Calu3 (cell line): ENCODE measurements around the gene TENM4. TPM values are rescaled to one million over a fixed set of nuclear protein-coding genes. Genes with fewer than 3 reads are reported as not detected.

ENCODE experiments used
- BruUV-seq: library from RNA; stranded (reverse); fragments of 400-500 nt; replicated peaks from 2 replicates; lab custom pipeline; 2021; lab: Mats Ljungman, UMichigan
- CTCF ChIA-PET: fragments of 300-600 bp; sonication (Branson Sonifier 250); formaldehyde crosslinking; loops from one replicate; lab custom pipeline; 2022; ENCODE audit warnings: antibody characterized with exemption; lab: Charles Lee
- DNase-seq: peaks from one replicate; pipeline ENCODE4 v3.0.0; 2022
- H3K27ac Mint-ChIP-seq: one replicate; pipeline ENCODE4 v1.8.0; 2022; ENCODE audit warnings: mixed read lengths; ENCODE audit not compliant: unreplicated experiment
- H3K27me3 Mint-ChIP-seq: one replicate; pipeline ENCODE4 v1.8.0; 2022; ENCODE audit warnings: mixed read lengths; ENCODE audit not compliant: unreplicated experiment
- H3K36me3 Mint-ChIP-seq: one replicate; pipeline ENCODE4 v1.8.0; 2022; ENCODE audit warnings: mild to moderate bottlenecking, moderate library complexity, mixed read lengths; ENCODE audit not compliant: insufficient read depth, unreplicated experiment
- H3K4me1 Mint-ChIP-seq: one replicate; pipeline ENCODE4 v1.8.0; 2022; ENCODE audit warnings: mild to moderate bottlenecking, low read depth, mixed read lengths; ENCODE audit not compliant: unreplicated experiment
- H3K4me3 Mint-ChIP-seq: one replicate; pipeline ENCODE4 v1.8.0; 2022; ENCODE audit warnings: mild to moderate bottlenecking, low read depth, moderate library complexity, mixed read lengths; ENCODE audit not compliant: unreplicated experiment
- H3K9me3 Mint-ChIP-seq: one replicate; pipeline ENCODE4 v1.8.0; 2022; ENCODE audit warnings: low read depth, mixed read lengths; ENCODE audit not compliant: unreplicated experiment
- CTCF ChIP-seq: fragments of 200-600 bp; IDR thresholded peaks from one replicate; pipeline ENCODE4 v1.8.0; 2022; ENCODE audit warnings: antibody characterized with exemption; ENCODE audit not compliant: unreplicated experiment
- intact Hi-C: fragments of 100-400 bp; cut with micrococcal nuclease; formaldehyde crosslinking; loops from one replicate; pipeline ENCODE4 v1.10.0; 2022; ENCODE audit not compliant: unreplicated experiment
- total RNA-seq: library from RNA; stranded (reverse); gene quantifications from 2 replicates; pipeline ENCODE4 v1.2.3, GENCODE V29; 2022

TENM4 gene
- total RNA-seq, 1 experiment from 2014 or later: not detected

GRCh38 chr11:79480864-79481263, 40.0 kb upstream of the TENM4 start:
- CTCF ChIA-PET: no interaction called here

GRCh38 chr11:79472819-79473529, 32.1 kb upstream of the TENM4 start:
- H3K36me3 Mint-ChIP-seq: no peaks in the 10 kb centered on the region
- H3K4me1 Mint-ChIP-seq: no peaks in the 10 kb centered on the region
- no peak overlapping the region for H3K4me3 Mint-ChIP-seq
- H3K9me3 Mint-ChIP-seq: peaks cover 7% of the 10 kb centered on the region
- no peak overlapping the region for H3K27ac Mint-ChIP-seq
- BruUV-seq: no TSS peak
- no peak for DNase-seq
- no peak for TF ChIP-seq CTCF
- intact Hi-C loops: no loop called here
- CTCF ChIA-PET: no interaction called here
- H3K27me3 Mint-ChIP-seq: no peaks in the 10 kb centered on the region

More at GRCh38 chr11:79480864-79481263, 40.0 kb upstream of the TENM4 start:
- no peaks in the 10 kb centered on the region for H3K27me3 Mint-ChIP-seq
- TF ChIP-seq CTCF: no peak
- no TSS peak for BruUV-seq
- H3K36me3 Mint-ChIP-seq: no peaks in the 10 kb centered on the region
- intact Hi-C loops: no loop called here
- H3K27ac Mint-ChIP-seq: no peak overlapping the region
- H3K4me1 Mint-ChIP-seq: no peaks in the 10 kb centered on the region
- peaks cover 6% of the 10 kb centered on the region for H3K9me3 Mint-ChIP-seq
- no peak for DNase-seq
- H3K4me3 Mint-ChIP-seq: no peak overlapping the region

- Mint-ChIP-seq H3K36me3 (no peaks in the 10 kb centered on the region), H3K4me3 (no peak overlapping the region), H3K27me3 (no peaks in the 10 kb centered on the region), H3K27ac (no peak overlapping the region), H3K9me3 (peaks cover 2% of the 10 kb centered on the region), H3K4me1 (no peaks in the 10 kb centered on the region)
- CTCF ChIA-PET: no interaction called here
- TF ChIP-seq CTCF: no peak
- DNase-seq: no peak
- intact Hi-C loops: no loop called here
- no TSS peak for BruUV-seq
These were observed 30.4 kb upstream of the TENM4 start for GRCh38 chr11:79471071-79471844.

GRCh38 chr11:79470161-79470560, 29.3 kb upstream of the TENM4 start:
- Mint-ChIP-seq H3K36me3 (no peaks in the 10 kb centered on the region), H3K4me1 (no peaks in the 10 kb centered on the region), H3K27ac (no peak overlapping the region), H3K9me3 (peaks cover 2% of the 10 kb centered on the region), H3K4me3 (no peak overlapping the region), H3K27me3 (no peaks in the 10 kb centered on the region)
- TF ChIP-seq CTCF: no peak
- no TSS peak for BruUV-seq
- CTCF ChIA-PET: no interaction called here
- DNase-seq: no peak
- intact Hi-C loops: no loop called here
